ENCODE measurements around the gene ITM2B.
A peak's percentile ranks its signal among the peaks of the same experiment; 100 is the strongest.

The ITM2B gene

GRCh38 chr13:48260970-48261369, 28.0 kb downstream of the ITM2B start:
- no peak for DNase-seq (ENCODE audit: low spot score)

- no peak for DNase-seq (ENCODE audit: low spot score)
Observed at GRCh38 chr13:48263196-48263595, 30.2 kb downstream of the ITM2B start.

- no peak for DNase-seq (ENCODE audit: low spot score)
Observed at GRCh38 chr13:48264058-48264457, 31.1 kb downstream of the ITM2B start.

- no peak for DNase-seq (ENCODE audit: low spot score)
Observed at GRCh38 chr13:48265217-48265815, 32.3 kb downstream of the ITM2B start.

- DNase-seq (ENCODE audit: low spot score): no peak
Observed at GRCh38 chr13:48266150-48266549, 33.1 kb downstream of the ITM2B start.

GRCh38 chr13:48266701-48267639, 34.0 kb downstream of the ITM2B start:
- DNase-seq (ENCODE audit: low spot score): no peak

GRCh38 chr13:48268019-48268418, 35.0 kb downstream of the ITM2B start:
- DNase-seq (ENCODE audit: low spot score): no peak

GRCh38 chr13:48273346-48273745, 40.3 kb downstream of the ITM2B start:
- no peak for DNase-seq (ENCODE audit: low spot score)

GRCh38 chr13:48275507-48275906, 42.5 kb downstream of the ITM2B start:
- no peak for DNase-seq (ENCODE audit: low spot score)

GRCh38 chr13:48278806-48279205, 45.8 kb downstream of the ITM2B start:
- no peak for DNase-seq (ENCODE audit: low spot score)

GRCh38 chr13:48281556-48281955, 48.5 kb downstream of the ITM2B start:
- DNase-seq (ENCODE audit: low spot score): no peak

GRCh38 chr13:48291730-48292129, 58.7 kb downstream of the ITM2B start:
- DNase-seq (ENCODE audit: low spot score): no peak

GRCh38 chr13:48292650-48293049, 59.6 kb downstream of the ITM2B start:
- no peak for DNase-seq (ENCODE audit: low spot score)

GRCh38 chr13:48294653-48295052, 61.6 kb downstream of the ITM2B start:
- DNase-seq (ENCODE audit: low spot score): no peak

- DNase-seq (ENCODE audit: low spot score): no peak
Observed at GRCh38 chr13:48295271-48295670, 62.3 kb downstream of the ITM2B start.

GRCh38 chr13:48296528-48296927, 63.5 kb downstream of the ITM2B start:
- no peak for DNase-seq (ENCODE audit: low spot score)

- no peak for DNase-seq (ENCODE audit: low spot score)
Observed at GRCh38 chr13:48297131-48297786, 64.3 kb downstream of the ITM2B start.

- DNase-seq (ENCODE audit: low spot score): no peak
Observed at GRCh38 chr13:48299591-48299990, 66.6 kb downstream of the ITM2B start.

GRCh38 chr13:48302871-48303358, 69.9 kb downstream of the ITM2B start:
- no peak for DNase-seq (ENCODE audit: low spot score)

- peak; percentile 91 for DNase-seq (ENCODE audit: low spot score)
Observed at GRCh38 chr13:48303359-48304142, 70.5 kb downstream of the ITM2B start, which contains the start of gene RB1. Gene RB1, plus strand, starts transcription at chr13:48303751. Its CDS starts 162 bp downstream, at chr13:48303913.

GRCh38 chr13:48304143-48304876, 71.3 kb downstream of the ITM2B start:
- peak; percentile 33 for DNase-seq (ENCODE audit: low spot score)

Data from LoVo (cell line).